WTC11 (cell line): ENCODE measurements around the gene BTNL9. TPM values are rescaled to one million over a fixed set of nuclear protein-coding genes. Genes with fewer than 3 reads are reported as not detected.

Source experiments
- ATAC-seq: fragments of 200-7000 bp; cut with Tn5 transposase; 2 replicates; pipeline ENCODE4 v1.10.0; 2021; ENCODE audit warnings: mild to moderate bottlenecking, moderate library complexity
- CTCF ChIA-PET: fragments of 300-600 bp; sonication (Branson Sonifier 250); formaldehyde crosslinking; loops from one replicate; lab custom pipeline; 2021; ENCODE audit warnings: antibody characterized with exemption; lab: Charles Lee
- POLR2A ChIA-PET: fragments of 350-600 bp; sonication (Branson Sonifier 250); formaldehyde crosslinking; loops from one replicate; lab custom pipeline; 2021; ENCODE audit warnings: antibody characterized with exemption; lab: Charles Lee
- DNase-seq: peaks from one replicate; pipeline ENCODE4 v3.0.0; 2021; ENCODE audit warnings: low spot score
- H3K27ac Mint-ChIP-seq: 2 replicates; pipeline ENCODE4 v1.8.0; 2021; ENCODE audit warnings: mixed read lengths
- H3K27me3 Mint-ChIP-seq: 2 replicates; pipeline ENCODE4 v1.8.0; 2021; ENCODE audit warnings: low read depth, mild to moderate bottlenecking, moderate library complexity, mixed read lengths
- H3K36me3 Mint-ChIP-seq: 2 replicates; pipeline ENCODE4 v1.8.0; 2021; ENCODE audit warnings: mixed read lengths
- H3K4me1 Mint-ChIP-seq: 2 replicates; pipeline ENCODE4 v1.8.0; 2022; ENCODE audit warnings: mixed read lengths
- H3K4me3 Mint-ChIP-seq: 2 replicates; pipeline ENCODE4 v1.8.0; 2021; ENCODE audit warnings: mild to moderate bottlenecking, moderate library complexity, mixed read lengths
- H3K9me3 Mint-ChIP-seq: 2 replicates; pipeline ENCODE4 v1.8.0; 2021; ENCODE audit warnings: mixed read lengths
- AR ChIP-seq: fragments of 250-450 bp; sonication (Bioruptor Pico); IDR thresholded peaks from 2 replicates; pipeline ENCODE4 v1.9.0; 2021; ENCODE audit warnings: mild to moderate bottlenecking
- CREB1 ChIP-seq: sonication (generic); formaldehyde crosslinking; IDR thresholded peaks from 2 replicates; pipeline ENCODE4 v1.8.0; 2023; ENCODE audit warnings: mild to moderate bottlenecking, missing genetic modification reagents
- ELF4 ChIP-seq: sonication (generic); formaldehyde crosslinking; IDR thresholded peaks from 2 replicates; pipeline ENCODE4 v1.8.1; 2022; ENCODE audit warnings: low read depth, mild to moderate bottlenecking, moderate library complexity, missing genetic modification reagents
- FOXP4 ChIP-seq: sonication (generic); formaldehyde crosslinking; IDR thresholded peaks from 2 replicates; pipeline ENCODE4 v1.8.0; 2022; ENCODE audit warnings: mild to moderate bottlenecking, missing genetic modification reagents
- HMGA2 ChIP-seq: fragments of 250-450 bp; sonication (Bioruptor Pico); IDR thresholded peaks from 2 replicates; pipeline ENCODE4 v1.4.0; 2021; ENCODE audit warnings: mild to moderate bottlenecking, moderate library complexity
- IRF1 ChIP-seq: sonication (generic); formaldehyde crosslinking; IDR thresholded peaks from 2 replicates; pipeline ENCODE4 v1.8.0; 2023; ENCODE audit warnings: missing genetic modification reagents
- JUN ChIP-seq: sonication (generic); formaldehyde crosslinking; IDR thresholded peaks from 2 replicates; pipeline ENCODE4 v1.8.0; 2023; ENCODE audit warnings: mild to moderate bottlenecking, missing genetic modification reagents
- NR3C1 ChIP-seq: sonication (generic); formaldehyde crosslinking; conservative IDR thresholded peaks from 2 replicates; pipeline ENCODE4 v1.8.1; 2023; ENCODE audit warnings: low read depth, mild to moderate bottlenecking, missing genetic modification reagents
- OVOL2 ChIP-seq: fragments of 250-450 bp; sonication (Bioruptor Pico); IDR thresholded peaks from 2 replicates; pipeline ENCODE4 v1.9.0; 2021; ENCODE audit warnings: mild to moderate bottlenecking, borderline replicate concordance
- RELA ChIP-seq: sonication (generic); formaldehyde crosslinking; IDR thresholded peaks from 2 replicates; pipeline ENCODE4 v1.8.1; 2022; ENCODE audit warnings: missing genetic modification reagents, mild to moderate bottlenecking, borderline replicate concordance
- RORB ChIP-seq: fragments of 250-450 bp; sonication (Bioruptor Pico); IDR thresholded peaks from 2 replicates; pipeline ENCODE4 v1.9.0; 2021; ENCODE audit warnings: mild to moderate bottlenecking
- SMAD3 ChIP-seq: sonication (generic); formaldehyde crosslinking; IDR thresholded peaks from 2 replicates; pipeline ENCODE4 v1.8.0; 2022; ENCODE audit warnings: missing genetic modification reagents, mild to moderate bottlenecking, borderline replicate concordance
- TCF7 ChIP-seq: sonication (generic); formaldehyde crosslinking; IDR thresholded peaks from 2 replicates; pipeline ENCODE4 v1.8.0; 2022; ENCODE audit warnings: mild to moderate bottlenecking, low read depth, missing genetic modification reagents, moderate library complexity
- ZNF263 ChIP-seq: sonication (generic); formaldehyde crosslinking; IDR thresholded peaks from 2 replicates; pipeline ENCODE4 v1.8.1; 2022; ENCODE audit warnings: low read depth, mild to moderate bottlenecking, moderate library complexity, missing genetic modification reagents
- ZNF281 ChIP-seq: sonication (generic); formaldehyde crosslinking; IDR thresholded peaks from 2 replicates; pipeline ENCODE4 v1.8.0; 2023; ENCODE audit warnings: mild to moderate bottlenecking, missing genetic modification reagents
- ZNF317 ChIP-seq: sonication (generic); formaldehyde crosslinking; IDR thresholded peaks from 2 replicates; pipeline ENCODE4 v1.8.1; 2023; ENCODE audit warnings: low read depth, mild to moderate bottlenecking, moderate library complexity, missing genetic modification reagents, borderline replicate concordance
- ZNF396 ChIP-seq: fragments of 250-450 bp; sonication (Bioruptor Pico); IDR thresholded peaks from 2 replicates; pipeline ENCODE4 v1.8.0; 2021; ENCODE audit warnings: mild to moderate bottlenecking, moderate library complexity, borderline replicate concordance
- ZNF416 ChIP-seq: fragments of 250-450 bp; sonication (Bioruptor Pico); IDR thresholded peaks from 2 replicates; pipeline ENCODE4 v1.9.0; 2021; ENCODE audit warnings: mild to moderate bottlenecking, inconsistent platforms
- total RNA-seq: library from RNA; stranded (reverse); gene quantifications from 3 replicates; pipeline ENCODE4 v1.2.3, GENCODE V29; 2021
- TF ChIP-seq, protein P1 (sequence below): sonication (generic); formaldehyde crosslinking; IDR thresholded peaks from 2 replicates; pipeline ENCODE4 v1.8.1; 2022; ENCODE audit warnings: missing genetic modification reagents, borderline replicate concordance
- TF ChIP-seq, protein P2 (sequence below): sonication (generic); formaldehyde crosslinking; IDR thresholded peaks from 2 replicates; pipeline ENCODE4 v1.8.1; 2023; ENCODE audit warnings: mild to moderate bottlenecking, missing genetic modification reagents, borderline replicate concordance

Gene BTNL9
- total RNA-seq, 1 experiment from 2014 or later = 3.4 TPM

DNA sequence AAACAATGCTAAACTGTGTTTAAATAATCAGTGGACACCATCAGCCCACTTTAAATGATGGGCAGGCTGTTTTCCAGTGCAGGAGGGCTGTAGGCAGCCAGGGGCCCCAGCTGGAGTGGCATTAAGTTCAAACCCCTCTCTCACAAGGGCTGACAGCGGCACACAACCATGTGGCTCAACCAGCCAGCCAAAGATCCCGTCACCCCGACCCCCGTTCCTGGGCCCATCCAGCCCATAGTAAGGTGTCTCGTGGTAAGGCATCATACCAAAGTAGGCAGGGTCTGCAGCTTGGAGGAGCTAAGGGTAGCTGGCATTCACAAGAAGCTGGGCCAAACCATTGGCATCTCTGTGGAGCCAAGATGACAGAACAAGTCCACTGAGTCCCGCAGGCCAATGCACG is 24.9 kb downstream of the BTNL9 start:
- no peak for DNase-seq
- peaks cover 17% of the 10 kb centered on the region for H3K9me3 Mint-ChIP-seq
- POLR2A ChIA-PET = no interaction called here
- no peak for TF ChIP-seq OVOL2 (CRISPR knock-in tag)
- TF ChIP-seq ZNF416 = no peak
- no peak for TF ChIP-seq RELA
- no peak for TF ChIP-seq TCF7 (CRISPR knock-in tag)
- no peak for TF ChIP-seq JUN (CRISPR knock-in tag)
- no peak for TF ChIP-seq HMGA2 (CRISPR knock-in tag)
- no peak for TF ChIP-seq ZNF317 (CRISPR knock-in tag)
- TF ChIP-seq, protein P1, sequence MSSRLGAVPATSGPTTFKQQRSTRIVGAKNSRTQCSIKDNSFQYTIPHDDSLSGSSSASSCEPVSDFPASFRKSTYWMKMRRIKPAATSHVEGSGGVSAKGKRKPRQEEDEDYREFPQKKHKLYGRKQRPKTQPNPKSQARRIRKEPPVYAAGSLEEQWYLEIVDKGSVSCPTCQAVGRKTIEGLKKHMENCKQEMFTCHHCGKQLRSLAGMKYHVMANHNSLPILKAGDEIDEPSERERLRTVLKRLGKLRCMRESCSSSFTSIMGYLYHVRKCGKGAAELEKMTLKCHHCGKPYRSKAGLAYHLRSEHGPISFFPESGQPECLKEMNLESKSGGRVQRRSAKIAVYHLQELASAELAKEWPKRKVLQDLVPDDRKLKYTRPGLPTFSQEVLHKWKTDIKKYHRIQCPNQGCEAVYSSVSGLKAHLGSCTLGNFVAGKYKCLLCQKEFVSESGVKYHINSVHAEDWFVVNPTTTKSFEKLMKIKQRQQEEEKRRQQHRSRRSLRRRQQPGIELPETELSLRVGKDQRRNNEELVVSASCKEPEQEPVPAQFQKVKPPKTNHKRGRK (CRISPR knock-in tag) = no peak
- TF ChIP-seq ZNF396 (CRISPR knock-in tag) = no peak
- no peak for TF ChIP-seq ELF4 (CRISPR knock-in tag)
- TF ChIP-seq, all 79 proteins: peak for 0
- Mint-ChIP-seq H3K27me3 (peaks cover 65% of the 10 kb centered on the region), H3K4me1 (peaks cover 12% of the 10 kb centered on the region), H3K4me3 (no peak overlapping the region), H3K36me3 (no peaks in the 10 kb centered on the region), H3K27ac (no peak overlapping the region)
- CTCF ChIA-PET = no interaction called here
- ATAC-seq = no peak

GRCh38 chr5:181069767-181070491 is 29.9 kb downstream of the BTNL9 start:
- Mint-ChIP-seq H3K27ac (no peak overlapping the region), H3K9me3 (peaks cover 31% of the 10 kb centered on the region), H3K4me1 (peaks cover 11% of the 10 kb centered on the region), H3K4me3 (peak overlapping the region; percentile 61), H3K36me3 (peaks cover 5% of the 10 kb centered on the region; the same call in 1 of the 2 replicates), H3K27me3 (peaks cover 45% of the 10 kb centered on the region)
- peak; percentile 97 for ATAC-seq
- ChIA-PET POLR2A (interaction anchor here (0.8 kb wide), 2 partner anchors 15 to 207 kb away, joined by 3 to 4 read pairs; no protein-coding TSS in a partner anchor), CTCF (interaction anchor here (1.6 kb wide), 1 partner anchor 18 kb away, joined by 12 read pairs; no protein-coding TSS in a partner anchor)
- peak; percentile 77 for DNase-seq
- TF ChIP-seq AR (CRISPR knock-in tag) = no peak
- TF ChIP-seq IRF1 (CRISPR knock-in tag) = no peak
- no peak for TF ChIP-seq ELF4 (CRISPR knock-in tag)
- TF ChIP-seq CREB1 = no peak
- peak; percentile 57; the same call in 1 of the 2 replicates for TF ChIP-seq FOXP4 (CRISPR knock-in tag)
- TF ChIP-seq OVOL2 (CRISPR knock-in tag) = no peak
- TF ChIP-seq NR3C1 (CRISPR knock-in tag) = no peak
- TF ChIP-seq ZNF281 (CRISPR knock-in tag) = no peak
- TF ChIP-seq, protein P2, sequence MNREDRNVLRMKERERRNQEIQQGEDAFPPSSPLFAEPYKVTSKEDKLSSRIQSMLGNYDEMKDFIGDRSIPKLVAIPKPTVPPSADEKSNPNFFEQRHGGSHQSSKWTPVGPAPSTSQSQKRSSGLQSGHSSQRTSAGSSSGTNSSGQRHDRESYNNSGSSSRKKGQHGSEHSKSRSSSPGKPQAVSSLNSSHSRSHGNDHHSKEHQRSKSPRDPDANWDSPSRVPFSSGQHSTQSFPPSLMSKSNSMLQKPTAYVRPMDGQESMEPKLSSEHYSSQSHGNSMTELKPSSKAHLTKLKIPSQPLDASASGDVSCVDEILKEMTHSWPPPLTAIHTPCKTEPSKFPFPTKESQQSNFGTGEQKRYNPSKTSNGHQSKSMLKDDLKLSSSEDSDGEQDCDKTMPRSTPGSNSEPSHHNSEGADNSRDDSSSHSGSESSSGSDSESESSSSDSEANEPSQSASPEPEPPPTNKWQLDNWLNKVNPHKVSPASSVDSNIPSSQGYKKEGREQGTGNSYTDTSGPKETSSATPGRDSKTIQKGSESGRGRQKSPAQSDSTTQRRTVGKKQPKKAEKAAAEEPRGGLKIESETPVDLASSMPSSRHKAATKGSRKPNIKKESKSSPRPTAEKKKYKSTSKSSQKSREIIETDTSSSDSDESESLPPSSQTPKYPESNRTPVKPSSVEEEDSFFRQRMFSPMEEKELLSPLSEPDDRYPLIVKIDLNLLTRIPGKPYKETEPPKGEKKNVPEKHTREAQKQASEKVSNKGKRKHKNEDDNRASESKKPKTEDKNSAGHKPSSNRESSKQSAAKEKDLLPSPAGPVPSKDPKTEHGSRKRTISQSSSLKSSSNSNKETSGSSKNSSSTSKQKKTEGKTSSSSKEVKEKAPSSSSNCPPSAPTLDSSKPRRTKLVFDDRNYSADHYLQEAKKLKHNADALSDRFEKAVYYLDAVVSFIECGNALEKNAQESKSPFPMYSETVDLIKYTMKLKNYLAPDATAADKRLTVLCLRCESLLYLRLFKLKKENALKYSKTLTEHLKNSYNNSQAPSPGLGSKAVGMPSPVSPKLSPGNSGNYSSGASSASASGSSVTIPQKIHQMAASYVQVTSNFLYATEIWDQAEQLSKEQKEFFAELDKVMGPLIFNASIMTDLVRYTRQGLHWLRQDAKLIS (CRISPR knock-in tag) = no peak
- no peak for TF ChIP-seq ZNF263 (CRISPR knock-in tag)
- 0 out of 2 replicates have a peak, but pooled peaks have one; percentile 38 for TF ChIP-seq SMAD3 (CRISPR knock-in tag)
- TF ChIP-seq RORB (CRISPR knock-in tag) = no peak
